BJ (cell line): Measurements from ENCODE around the gene JADE1. TPM values are rescaled to one million over a fixed set of nuclear protein-coding genes. Genes with fewer than 3 reads are reported as not detected.

ENCODE experiments used
- CTCF ChIA-PET: fragments of 350-600 bp; formaldehyde crosslinking; extraction: SDS; loops from one replicate; lab custom pipeline; 2021; ENCODE audit warnings: antibody characterized with exemption, inconsistent platforms; lab: Yijun Ruan, JAX
- POLR2A ChIA-PET: fragments of 300-600 bp; sonication (Branson Sonifier 250); formaldehyde crosslinking; extraction: SDS; loops from one replicate; lab custom pipeline; 2021; ENCODE audit warnings: antibody characterized with exemption; lab: Charles Lee
- DNase-seq: peaks from one replicate; pipeline ENCODE4 v3.0.0-alpha.2; 2011; ENCODE audit warnings: low read depth
- H3K27me3 ChIP-seq: 2 replicates; pipeline ENCODE4 v1.6.0; 2011; ENCODE audit warnings: low read length; ENCODE audit not compliant: control insufficient read depth, insufficient read depth
- H3K36me3 ChIP-seq: 2 replicates; pipeline ENCODE4 v1.5.1; 2011; ENCODE audit warnings: low read length; ENCODE audit not compliant: control insufficient read depth, insufficient read depth
- H3K4me3 ChIP-seq: 2 replicates; pipeline ENCODE4 v1.5.1; 2011; ENCODE audit warnings: low read depth, mild to moderate bottlenecking, control low read depth, low read length
- polyA plus RNA-seq: library from polyadenylated mRNA; depleted of rRNA; stranded (reverse); fragments of >200 nt; gene quantifications from 2 replicates; pipeline ENCODE4 v1.2.3, GENCODE V29; 2011
- TF ChIP-seq, protein P1 (sequence below): IDR thresholded peaks from 2 replicates; pipeline ENCODE4 v1.5.1; 2011; ENCODE audit warnings: low read depth, mild to moderate bottlenecking, control low read depth, inconsistent platforms, low read length, moderate library complexity; ENCODE audit not compliant: insufficient read depth

JADE1 gene
- polyA plus RNA-seq, 1 experiment = 15.4 TPM

DNA sequence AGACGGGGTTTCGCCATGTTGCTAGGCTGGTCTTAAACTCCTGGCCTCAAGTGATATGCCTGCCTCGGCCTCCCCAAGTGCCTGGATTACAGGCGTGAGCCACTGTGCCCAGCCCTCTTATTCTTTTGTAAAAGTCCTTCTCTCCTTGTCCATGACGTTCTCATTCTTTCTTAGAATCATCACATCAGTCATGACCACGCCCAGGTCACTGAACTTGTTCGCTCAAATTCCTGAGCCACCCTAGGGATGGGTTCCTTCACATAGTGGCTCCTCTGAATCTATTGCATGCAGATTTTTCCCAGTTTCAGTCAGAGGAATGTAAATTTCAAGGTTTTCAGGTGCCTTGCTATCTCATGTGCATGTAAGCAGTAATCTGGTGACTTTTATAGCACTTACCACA lies 15.7 kb downstream of the JADE1 start:
- CTCF ChIA-PET = no interaction called here
- no peak for DNase-seq
- Histone ChIP-seq H3K36me3 (no peaks in the 10 kb centered on the region), H3K4me3 (no peak overlapping the region), H3K27me3 (no peaks in the 10 kb centered on the region)
- POLR2A ChIA-PET = no interaction called here
- TF ChIP-seq, protein P1, sequence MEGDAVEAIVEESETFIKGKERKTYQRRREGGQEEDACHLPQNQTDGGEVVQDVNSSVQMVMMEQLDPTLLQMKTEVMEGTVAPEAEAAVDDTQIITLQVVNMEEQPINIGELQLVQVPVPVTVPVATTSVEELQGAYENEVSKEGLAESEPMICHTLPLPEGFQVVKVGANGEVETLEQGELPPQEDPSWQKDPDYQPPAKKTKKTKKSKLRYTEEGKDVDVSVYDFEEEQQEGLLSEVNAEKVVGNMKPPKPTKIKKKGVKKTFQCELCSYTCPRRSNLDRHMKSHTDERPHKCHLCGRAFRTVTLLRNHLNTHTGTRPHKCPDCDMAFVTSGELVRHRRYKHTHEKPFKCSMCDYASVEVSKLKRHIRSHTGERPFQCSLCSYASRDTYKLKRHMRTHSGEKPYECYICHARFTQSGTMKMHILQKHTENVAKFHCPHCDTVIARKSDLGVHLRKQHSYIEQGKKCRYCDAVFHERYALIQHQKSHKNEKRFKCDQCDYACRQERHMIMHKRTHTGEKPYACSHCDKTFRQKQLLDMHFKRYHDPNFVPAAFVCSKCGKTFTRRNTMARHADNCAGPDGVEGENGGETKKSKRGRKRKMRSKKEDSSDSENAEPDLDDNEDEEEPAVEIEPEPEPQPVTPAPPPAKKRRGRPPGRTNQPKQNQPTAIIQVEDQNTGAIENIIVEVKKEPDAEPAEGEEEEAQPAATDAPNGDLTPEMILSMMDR = no peak

DNA sequence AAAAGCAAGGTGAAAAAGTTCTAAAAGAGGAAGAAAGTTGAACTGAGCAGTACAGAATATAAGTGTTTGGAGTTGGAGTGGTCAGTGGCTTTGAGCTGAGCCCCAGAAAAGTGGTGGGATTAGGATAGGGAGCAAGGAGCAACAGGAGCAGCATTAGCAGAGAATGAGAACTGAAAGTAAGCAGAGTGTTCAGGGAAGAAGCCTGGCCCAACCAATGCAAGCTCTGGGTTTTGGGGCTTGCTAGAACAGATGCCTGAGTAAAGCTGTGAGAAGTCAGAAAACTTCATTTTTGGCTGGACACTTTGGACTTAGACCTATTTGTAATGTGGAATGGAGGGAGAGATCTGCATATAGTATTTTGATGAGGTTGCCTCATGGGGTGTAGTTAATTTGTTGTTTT lies 17.8 kb downstream of the JADE1 start:
- Histone ChIP-seq H3K4me3 (no peak overlapping the region), H3K36me3 (no peaks in the 10 kb centered on the region), H3K27me3 (no peaks in the 10 kb centered on the region)
- POLR2A ChIA-PET = interaction anchor here (0.6 kb wide), 1 partner anchor 10 kb away, joined by 8 read pairs; no protein-coding TSS in a partner anchor
- CTCF ChIA-PET = interaction anchor here (0.6 to 1.5 kb wide), 7 partner anchors 9 to 400 kb away, joined by 3 to 6 read pairs (median 3); no protein-coding TSS in a partner anchor
- DNase-seq = no peak
- TF ChIP-seq, protein P1 = no peak

DNA sequence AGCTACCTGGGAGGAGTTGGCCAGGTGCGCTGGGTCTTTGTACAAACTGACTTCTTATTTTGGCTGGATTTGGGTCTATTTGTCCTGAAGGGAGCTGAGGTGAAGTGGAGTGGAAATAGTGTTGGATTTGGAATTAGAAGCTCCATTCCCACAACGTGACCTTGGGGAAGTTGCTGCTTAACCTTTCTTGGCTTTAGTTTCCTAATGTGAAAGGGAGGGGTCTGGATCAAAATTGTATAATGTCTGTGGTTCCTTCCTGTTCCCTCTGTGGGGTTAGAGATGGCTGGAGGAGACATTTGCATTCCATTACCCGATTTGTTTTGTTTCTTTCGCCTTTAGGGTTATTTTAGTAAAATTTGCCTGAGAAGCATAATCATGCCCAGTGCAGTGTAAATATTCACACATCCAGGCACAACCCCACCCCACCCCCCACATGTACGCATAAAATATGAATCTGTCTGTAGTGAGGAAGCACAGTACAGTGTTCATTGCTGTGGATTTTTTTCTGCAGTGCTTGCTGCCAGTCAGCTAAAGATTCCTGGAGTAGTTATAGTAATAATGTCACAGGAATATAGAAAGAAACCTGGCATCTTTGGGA lies 21.5 kb downstream of the JADE1 start:
- no peak for DNase-seq
- Histone ChIP-seq H3K27me3 (no peaks in the 10 kb centered on the region), H3K36me3 (peaks cover 6% of the 10 kb centered on the region), H3K4me3 (no peak overlapping the region)
- POLR2A ChIA-PET = no interaction called here
- TF ChIP-seq, protein P1 = no peak
- CTCF ChIA-PET = no interaction called here

DNA sequence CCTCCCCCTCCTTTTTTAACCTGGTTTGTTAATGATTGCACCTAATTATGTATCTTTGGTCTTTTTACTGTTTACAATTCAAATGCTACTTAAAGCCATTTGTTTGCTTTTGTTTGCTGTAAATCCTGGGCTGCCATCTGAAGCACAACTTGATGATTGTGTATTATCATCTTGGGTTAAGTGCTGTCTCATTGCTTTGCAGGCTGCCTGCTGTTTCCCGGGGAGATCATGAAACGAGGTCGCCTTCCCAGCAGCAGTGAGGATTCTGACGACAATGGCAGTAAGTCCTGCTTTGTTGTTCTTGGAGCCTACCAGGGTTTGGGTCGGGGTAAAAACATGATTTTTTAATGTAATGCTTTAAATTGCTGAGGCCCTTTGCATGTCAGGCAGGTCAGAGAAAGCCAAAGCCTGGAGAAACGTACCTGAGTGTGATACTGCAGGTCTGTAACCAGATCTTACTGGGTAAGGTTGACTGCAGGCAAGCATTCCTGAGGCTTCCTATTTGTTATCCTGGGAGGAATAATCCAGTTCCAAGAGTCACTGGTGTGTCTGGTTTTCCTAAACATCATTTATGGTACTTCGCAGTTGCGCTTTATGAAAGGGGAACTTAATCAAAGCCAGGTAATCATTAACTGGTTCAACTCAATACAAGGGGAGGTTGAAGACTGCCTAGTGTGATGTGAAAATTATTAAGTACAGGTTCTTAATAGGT lies 22.2 kb downstream of the JADE1 start:
- Histone ChIP-seq H3K27me3 (no peaks in the 10 kb centered on the region), H3K36me3 (peaks cover 6% of the 10 kb centered on the region), H3K4me3 (no peak overlapping the region)
- POLR2A ChIA-PET = no interaction called here
- DNase-seq = no peak
- CTCF ChIA-PET = interaction anchor here (0.8 to 1.4 kb wide), 2 partner anchors 10 to 31 kb away, joined by 3 to 4 read pairs; no protein-coding TSS in a partner anchor
- TF ChIP-seq, protein P1 = no peak

DNA sequence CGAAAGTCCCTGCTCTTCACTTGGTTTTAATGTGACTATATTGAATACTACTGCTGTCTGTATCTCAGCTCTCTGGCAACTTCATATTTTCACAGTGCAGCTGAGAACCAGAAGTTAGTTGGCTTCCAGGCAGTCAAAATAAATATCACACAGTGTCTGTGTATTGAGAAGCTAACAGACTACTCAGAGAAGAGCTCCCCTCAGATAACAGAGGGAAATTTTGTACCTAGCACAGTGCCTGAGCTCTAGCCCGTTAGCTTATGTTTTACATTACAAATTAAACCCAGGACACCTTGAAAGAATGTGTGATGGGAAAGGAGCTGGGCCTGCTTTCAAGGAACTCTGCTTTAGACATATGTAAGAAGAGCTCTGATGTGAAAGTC lies 22.7 kb downstream of the JADE1 start:
- ChIA-PET CTCF (interaction anchor here (0.8 to 1.4 kb wide), 2 partner anchors 9 to 31 kb away, joined by 3 to 4 read pairs; no protein-coding TSS in a partner anchor), POLR2A (no interaction called here)
- TF ChIP-seq, protein P1 = no peak
- Histone ChIP-seq H3K27me3 (no peaks in the 10 kb centered on the region), H3K36me3 (peaks cover 6% of the 10 kb centered on the region), H3K4me3 (no peak overlapping the region)
- DNase-seq = no peak
